Suprapubic skin (tissue), 4 donors: ENCODE results near the gene PARP6.

Source experiments
- CTCF ChIP-seq, 2 donors: fragments of 200-600 bp in 1 of 2; fragments of 450-650 bp in 1 of 2; sonication (generic) in 1 of 2; IDR thresholded peaks; one replicate each; pipeline ENCODE4 v1.5.1; 2016 to 2019; ENCODE audit warnings: antibody characterized with exemption in 2 of 2, mild to moderate bottlenecking in 1 of 2, moderate library complexity in 1 of 2
- EP300 ChIP-seq: sonication (generic); formaldehyde crosslinking; IDR thresholded peaks from one replicate; pipeline ENCODE4 v1.6.1; 2017; ENCODE audit warnings: antibody characterized with exemption
- POLR2A ChIP-seq, 2 donors: fragments of 450-650 bp; IDR thresholded peaks; one replicate each; pipeline ENCODE4 v1.6.1; 2017; ENCODE audit warnings: antibody characterized with exemption in 2 of 2, mild to moderate bottlenecking in 2 of 2, moderate library complexity in 2 of 2
- POLR2AphosphoS5 ChIP-seq, 3 donors: sonication (generic); formaldehyde crosslinking; IDR thresholded peaks; one replicate each; pipeline ENCODE4 v1.6.1; 2017; ENCODE audit warnings: antibody characterized with exemption in 3 of 3

- no peak for TF ChIP-seq POLR2AphosphoS5 (IDR thresholded peaks at IDR 0.05)
- TF ChIP-seq POLR2A (IDR thresholded peaks at IDR 0.05), result no peak
- TF ChIP-seq CTCF (IDR thresholded peaks at IDR 0.05), result no peak
- TF ChIP-seq EP300, result no peak
Measured at GRCh38 chr15:72233769-72234168, 38.6 kb downstream of the PARP6 start.
